ENCODE measurements around the gene VIPR1.

The VIPR1 gene

GRCh38 chr3:42504334-42505127, 2.1 kb downstream of the VIPR1 start:
- 89% methylated on average over 10 of the region's 10 CpGs for WGBS
- Histone ChIP-seq H3K27me3 (ENCODE audit: insufficient read depth, low read length) (peaks cover 43% of the 10 kb centered on the region), H3K36me3 (ENCODE audit: insufficient read depth, low read length) (no peaks in the 10 kb centered on the region), H3K9me3 (ENCODE audit: insufficient read depth, low read depth, low read length) (no peaks in the 10 kb centered on the region), H3K9ac (ENCODE audit: low read depth, low read length) (no peak overlapping the region), H3K4me3 (ENCODE audit: low read length) (no peak overlapping the region), H3K27ac (ENCODE audit: low read depth, low read length) (no peak overlapping the region), H3K4me1 (ENCODE audit: insufficient read depth, low read length) (peaks cover 4% of the 10 kb centered on the region; the same call in 1 of the 2 replicates)

- Histone ChIP-seq H3K36me3 (ENCODE audit: insufficient read depth, low read length) (no peaks in the 10 kb centered on the region), H3K4me3 (ENCODE audit: low read length) (no peak overlapping the region), H3K27me3 (ENCODE audit: insufficient read depth, low read length) (peaks cover 35% of the 10 kb centered on the region)
Observed at GRCh38 chr3:42505128-42505848, 2.8 kb downstream of the VIPR1 start.

GRCh38 chr3:42505849-42506410, 3.5 kb downstream of the VIPR1 start:
- 92% methylated on average over 4 of the region's 4 CpGs for WGBS
- H3K27me3 ChIP-seq (ENCODE audit: insufficient read depth, low read length), result peaks cover 29% of the 10 kb centered on the region
- H3K9ac ChIP-seq (ENCODE audit: low read depth, low read length), result no peak overlapping the region
- H3K4me3 ChIP-seq (ENCODE audit: low read length), result no peak overlapping the region
- H3K4me1 ChIP-seq (ENCODE audit: insufficient read depth, low read length), result peaks cover 4% of the 10 kb centered on the region; the same call in 1 of the 2 replicates
- H3K36me3 ChIP-seq (ENCODE audit: insufficient read depth, low read length), result no peaks in the 10 kb centered on the region
- no peak overlapping the region for H3K27ac ChIP-seq (ENCODE audit: low read depth, low read length)
- no peaks in the 10 kb centered on the region for H3K9me3 ChIP-seq (ENCODE audit: insufficient read depth, low read depth, low read length)

More at GRCh38 chr3:42505128-42505848, 2.8 kb downstream of the VIPR1 start:
- Histone ChIP-seq H3K9me3 (ENCODE audit: insufficient read depth, low read depth, low read length) (no peaks in the 10 kb centered on the region), H3K9ac (ENCODE audit: low read depth, low read length) (no peak overlapping the region), H3K27ac (ENCODE audit: low read depth, low read length) (no peak overlapping the region), H3K4me1 (ENCODE audit: insufficient read depth, low read length) (peaks cover 4% of the 10 kb centered on the region; the same call in 1 of the 2 replicates)
- WGBS, result 92% methylated on average over 6 of the region's 6 CpGs

- no peak overlapping the region; the same call in 1 of the 2 replicates for H3K27ac ChIP-seq (ENCODE audit: low read depth, low read length)
- 49% methylated on average over 7 of the region's 7 CpGs for WGBS
- no peaks in the 10 kb centered on the region for H3K36me3 ChIP-seq (ENCODE audit: insufficient read depth, low read length)
- peaks cover 16% of the 10 kb centered on the region for H3K27me3 ChIP-seq (ENCODE audit: insufficient read depth, low read length)
- no peaks in the 10 kb centered on the region for H3K9me3 ChIP-seq (ENCODE audit: insufficient read depth, low read depth, low read length)
- no peak overlapping the region for H3K9ac ChIP-seq (ENCODE audit: low read depth, low read length)
- peaks cover 4% of the 10 kb centered on the region; the same call in 1 of the 2 replicates for H3K4me1 ChIP-seq (ENCODE audit: insufficient read depth, low read length)
- no peak overlapping the region for H3K4me3 ChIP-seq (ENCODE audit: low read length)
Observed at GRCh38 chr3:42507252-42507651, 4.8 kb downstream of the VIPR1 start.

GRCh38 chr3:42507761-42508335, 5.4 kb downstream of the VIPR1 start:
- WGBS, result 88% methylated on average over 6 of the region's 6 CpGs
- H3K4me3 ChIP-seq (ENCODE audit: low read length), result no peak overlapping the region
- peaks cover 14% of the 10 kb centered on the region for H3K27me3 ChIP-seq (ENCODE audit: insufficient read depth, low read length)
- no peaks in the 10 kb centered on the region for H3K9me3 ChIP-seq (ENCODE audit: insufficient read depth, low read depth, low read length)
- H3K9ac ChIP-seq (ENCODE audit: low read depth, low read length), result no peak overlapping the region
- H3K27ac ChIP-seq (ENCODE audit: low read depth, low read length), result no peak overlapping the region
- peaks cover 4% of the 10 kb centered on the region; the same call in 1 of the 2 replicates for H3K4me1 ChIP-seq (ENCODE audit: insufficient read depth, low read length)
- H3K36me3 ChIP-seq (ENCODE audit: insufficient read depth, low read length), result no peaks in the 10 kb centered on the region

GRCh38 chr3:42508562-42508961, 6.1 kb downstream of the VIPR1 start:
- Histone ChIP-seq H3K4me3 (ENCODE audit: low read length) (no peak overlapping the region), H3K36me3 (ENCODE audit: insufficient read depth, low read length) (no peaks in the 10 kb centered on the region), H3K9ac (ENCODE audit: low read depth, low read length) (no peak overlapping the region), H3K4me1 (ENCODE audit: insufficient read depth, low read length) (peaks cover 4% of the 10 kb centered on the region; the same call in 1 of the 2 replicates), H3K27ac (ENCODE audit: low read depth, low read length) (no peak overlapping the region), H3K27me3 (ENCODE audit: insufficient read depth, low read length) (peaks cover 7% of the 10 kb centered on the region; the same call in 1 of the 2 replicates), H3K9me3 (ENCODE audit: insufficient read depth, low read depth, low read length) (no peaks in the 10 kb centered on the region)
- WGBS, result 63% methylated on average over 3 of the region's 4 CpGs

GRCh38 chr3:42509111-42509510, 6.7 kb downstream of the VIPR1 start:
- 76% methylated on average over 3 of the region's 3 CpGs for WGBS
- Histone ChIP-seq H3K4me3 (ENCODE audit: low read length) (no peak overlapping the region), H3K9ac (ENCODE audit: low read depth, low read length) (no peak overlapping the region), H3K4me1 (ENCODE audit: insufficient read depth, low read length) (peaks cover 4% of the 10 kb centered on the region; the same call in 1 of the 2 replicates), H3K36me3 (ENCODE audit: insufficient read depth, low read length) (no peaks in the 10 kb centered on the region), H3K9me3 (ENCODE audit: insufficient read depth, low read depth, low read length) (no peaks in the 10 kb centered on the region), H3K27me3 (ENCODE audit: insufficient read depth, low read length) (peaks cover 1% of the 10 kb centered on the region; the same call in 1 of the 2 replicates), H3K27ac (ENCODE audit: low read depth, low read length) (no peak overlapping the region)

- Histone ChIP-seq H3K9me3 (ENCODE audit: insufficient read depth, low read depth, low read length) (no peaks in the 10 kb centered on the region), H3K27ac (ENCODE audit: low read depth, low read length) (no peak overlapping the region), H3K27me3 (ENCODE audit: insufficient read depth, low read length) (no peaks in the 10 kb centered on the region), H3K36me3 (ENCODE audit: insufficient read depth, low read length) (no peaks in the 10 kb centered on the region), H3K4me1 (ENCODE audit: insufficient read depth, low read length) (peaks cover 4% of the 10 kb centered on the region; the same call in 1 of the 2 replicates), H3K4me3 (ENCODE audit: low read length) (no peak overlapping the region), H3K9ac (ENCODE audit: low read depth, low read length) (no peak overlapping the region)
- WGBS, result 93% methylated on average over 4 of the region's 4 CpGs
Observed at GRCh38 chr3:42510325-42510724, 7.9 kb downstream of the VIPR1 start.

- H3K9ac ChIP-seq (ENCODE audit: low read depth, low read length), result no peak overlapping the region
- no peak overlapping the region for H3K27ac ChIP-seq (ENCODE audit: low read depth, low read length)
- H3K36me3 ChIP-seq (ENCODE audit: insufficient read depth, low read length), result no peaks in the 10 kb centered on the region
- peaks cover 4% of the 10 kb centered on the region; the same call in 1 of the 2 replicates for H3K4me1 ChIP-seq (ENCODE audit: insufficient read depth, low read length)
- no peaks in the 10 kb centered on the region for H3K9me3 ChIP-seq (ENCODE audit: insufficient read depth, low read depth, low read length)
- no peaks in the 10 kb centered on the region for H3K27me3 ChIP-seq (ENCODE audit: insufficient read depth, low read length)
- 95% methylated on average over 1 of the region's 1 CpG for WGBS
- H3K4me3 ChIP-seq (ENCODE audit: low read length), result no peak overlapping the region
Observed at GRCh38 chr3:42511201-42511600, 8.8 kb downstream of the VIPR1 start.

- H3K4me3 ChIP-seq (ENCODE audit: low read length), result no peak overlapping the region
- no peaks in the 10 kb centered on the region for H3K9me3 ChIP-seq (ENCODE audit: insufficient read depth, low read depth, low read length)
- no peak overlapping the region for H3K9ac ChIP-seq (ENCODE audit: low read depth, low read length)
- WGBS, result 87% methylated on average over 2 of the region's 2 CpGs
- peaks cover 4% of the 10 kb centered on the region; the same call in 1 of the 2 replicates for H3K4me1 ChIP-seq (ENCODE audit: insufficient read depth, low read length)
- no peaks in the 10 kb centered on the region for H3K36me3 ChIP-seq (ENCODE audit: insufficient read depth, low read length)
- H3K27ac ChIP-seq (ENCODE audit: low read depth, low read length), result no peak overlapping the region
- no peaks in the 10 kb centered on the region for H3K27me3 ChIP-seq (ENCODE audit: insufficient read depth, low read length)
Observed at GRCh38 chr3:42511736-42512135, 9.3 kb downstream of the VIPR1 start.

Measured in HUES64 (cell line).